Measurements from ENCODE around the gene PRRT2. TPM values are rescaled to one million over a fixed set of nuclear protein-coding genes. Genes with fewer than 3 reads are reported as not detected.

Gene PRRT2
- 3.0 and 3.2 TPM in 2 replicates for total RNA-seq

- H3K4me3 ChIP-seq (ENCODE audit: low read depth, low read length), result peak within 1 kb of the TSS; percentile 64
- no peak for TF ChIP-seq CTCF (IDR thresholded peaks at IDR 0.05; ENCODE audit: insufficient read depth, low read depth, low read length)
- DNase-seq (ENCODE audit: low read depth), result peak; percentile 49
Measured at GRCh38 chr16:29811896-29812665, at the start of gene PRRT2. Gene PRRT2, plus strand, starts transcription at chr16:29812193. Its CDS starts 862 bp downstream, at chr16:29813055.

- H3K4me3 ChIP-seq (ENCODE audit: low read depth, low read length), result no peak overlapping the region
- no peak for TF ChIP-seq CTCF (IDR thresholded peaks at IDR 0.05; ENCODE audit: insufficient read depth, low read depth, low read length)
- DNase-seq (ENCODE audit: low read depth), result no peak
Measured at GRCh38 chr16:29763326-29763725, 48.7 kb upstream of the PRRT2 start.

GRCh38 chr16:29765167-29766032 is 46.6 kb upstream of the PRRT2 start:
- no peak for TF ChIP-seq CTCF (IDR thresholded peaks at IDR 0.05; ENCODE audit: insufficient read depth, low read depth, low read length)
- no peak overlapping the region for H3K4me3 ChIP-seq (ENCODE audit: low read depth, low read length)
- no peak for DNase-seq (ENCODE audit: low read depth)

GRCh38 chr16:29766571-29766970 is 45.4 kb upstream of the PRRT2 start:
- no peak for DNase-seq (ENCODE audit: low read depth)
- no peak for TF ChIP-seq CTCF (IDR thresholded peaks at IDR 0.05; ENCODE audit: insufficient read depth, low read depth, low read length)
- H3K4me3 ChIP-seq (ENCODE audit: low read depth, low read length), result no peak overlapping the region

- DNase-seq (ENCODE audit: low read depth), result no peak
- TF ChIP-seq CTCF (IDR thresholded peaks at IDR 0.05; ENCODE audit: insufficient read depth, low read depth, low read length), result no peak
- H3K4me3 ChIP-seq (ENCODE audit: low read depth, low read length), result no peak overlapping the region
Measured at GRCh38 chr16:29767062-29767461, 44.9 kb upstream of the PRRT2 start.

GRCh38 chr16:29769507-29769906 is 42.5 kb upstream of the PRRT2 start:
- no peak for TF ChIP-seq CTCF (IDR thresholded peaks at IDR 0.05; ENCODE audit: insufficient read depth, low read depth, low read length)
- H3K4me3 ChIP-seq (ENCODE audit: low read depth, low read length), result no peak overlapping the region
- DNase-seq (ENCODE audit: low read depth), result no peak

All from fibroblast of villous mesenchyme (primary cell).